CD4-positive, alpha-beta T cell treated with Interleukin-6 at 100 ng/mL for 8 hours (primary cell): Measurements from ENCODE around the gene KICS2.
"Not testable (repeated sequence)": the region's sequence is repeated elsewhere in the genome, so short reads cannot be mapped to it uniquely, and the experiment has no call there.

Source experiments
- DNase-seq: peaks from one replicate; pipeline ENCODE4 v3.0.0-alpha.2; 2020; ENCODE audit warnings: mixed read lengths, low spot score

Gene KICS2

DNA sequence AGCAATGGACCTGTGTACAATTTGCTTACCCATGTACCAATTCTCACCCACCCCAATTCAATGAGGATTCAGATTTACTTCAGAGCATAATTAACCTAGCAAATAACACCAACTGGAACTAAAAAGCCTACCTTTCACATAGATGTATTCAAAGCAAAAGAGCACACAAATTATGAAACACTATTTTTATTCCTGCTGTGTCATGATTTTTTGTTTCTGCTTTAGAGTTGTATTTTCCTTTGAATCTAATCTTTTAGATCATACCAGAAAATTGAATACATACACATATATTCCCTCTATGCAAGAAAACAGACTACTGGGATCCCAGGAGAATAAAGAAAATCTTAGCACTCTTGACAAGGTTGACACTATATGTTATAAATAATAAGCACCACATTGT is 5.9 kb downstream of the KICS2 start:
- DNase-seq, result no peak

DNA sequence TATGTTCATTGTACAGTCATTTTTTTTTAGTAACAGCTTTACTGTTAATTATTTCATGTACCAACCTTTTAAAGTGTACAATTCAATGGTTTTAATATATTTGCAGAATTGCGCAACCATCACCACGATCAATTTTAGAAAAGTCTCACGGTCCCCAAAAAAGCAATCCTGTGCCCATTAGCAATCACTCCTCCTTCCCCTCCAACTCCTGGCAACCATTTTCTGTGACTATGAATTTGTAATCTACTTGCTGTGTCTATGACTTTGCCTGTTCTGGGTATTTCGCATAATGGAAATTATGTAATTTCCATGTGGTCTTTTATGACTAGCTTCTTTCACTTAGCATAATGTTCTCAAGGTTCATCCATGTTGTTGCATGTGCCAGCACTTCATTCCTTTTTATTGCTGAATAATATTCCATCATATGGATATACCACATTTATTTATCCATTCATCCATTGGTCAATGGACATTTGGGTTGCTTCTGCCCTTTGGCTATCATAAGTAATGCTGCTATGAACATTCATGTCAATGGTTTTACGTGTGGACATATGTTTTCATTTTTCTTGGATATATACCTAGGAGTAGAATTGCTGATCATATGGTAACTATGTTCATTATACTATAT is 9.9 kb downstream of the KICS2 start:
- DNase-seq, result no peak

DNA sequence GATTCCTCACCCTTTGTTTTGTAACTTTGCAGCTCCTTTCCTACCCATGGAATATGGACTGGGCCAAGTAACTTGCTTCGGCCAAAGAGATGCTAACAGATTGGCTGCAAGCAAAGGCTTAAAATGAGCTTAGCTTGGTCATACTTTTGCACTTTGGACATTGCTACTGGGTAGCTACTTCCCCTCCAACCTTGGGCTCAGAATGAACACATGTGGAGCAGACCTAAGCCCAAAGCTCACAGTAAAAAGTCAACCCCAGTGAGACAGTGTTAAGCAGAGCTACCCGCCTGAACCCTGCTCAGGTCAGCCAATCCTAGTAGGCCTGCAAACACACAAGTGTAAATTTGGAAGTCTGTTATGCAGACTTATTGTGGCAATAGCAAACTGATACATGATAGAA is 14.6 kb downstream of the KICS2 start:
- DNase-seq, result no peak

DNA sequence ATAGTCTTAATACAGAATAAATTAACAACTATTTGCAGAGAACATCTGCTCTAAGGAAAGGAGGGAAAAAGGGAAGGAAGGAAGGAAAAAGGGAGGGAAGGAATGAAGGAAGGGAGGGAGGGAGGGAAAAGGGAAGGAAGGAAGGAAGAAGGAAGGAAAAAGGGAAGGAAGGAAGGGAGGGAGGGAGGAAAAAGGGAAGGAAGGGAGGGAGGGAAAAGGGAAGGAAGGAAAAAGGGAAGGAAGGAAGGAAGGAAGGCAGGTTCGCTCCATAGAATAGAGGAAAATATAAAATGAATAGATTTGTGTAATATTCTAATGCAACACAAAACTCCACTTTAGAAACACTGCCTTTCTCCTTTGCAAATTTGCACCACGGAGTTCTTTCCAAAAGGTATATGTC is 16.6 kb downstream of the KICS2 start:
- no peak for DNase-seq

DNA sequence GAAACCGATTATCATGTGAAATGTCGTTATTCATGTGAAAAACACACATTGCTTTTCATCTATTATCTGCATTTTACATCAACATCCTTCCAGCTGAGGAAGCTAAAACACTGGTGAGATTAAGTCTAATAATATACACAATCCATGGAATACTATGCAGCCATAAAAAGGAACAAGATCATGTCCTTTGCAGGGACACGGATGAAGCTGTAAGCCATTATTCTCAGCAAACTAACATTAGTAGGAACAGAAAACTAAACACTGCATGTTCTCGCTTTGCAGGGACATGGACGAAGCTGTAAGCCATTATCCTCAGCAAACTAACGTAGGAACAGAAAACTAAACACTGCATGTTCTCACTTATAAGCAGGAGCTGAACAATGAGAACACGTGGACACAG is 18.3 kb downstream of the KICS2 start:
- no peak for DNase-seq

- DNase-seq, result no peak
Observed at GRCh38 chr12:64203036-64203435, 19.1 kb downstream of the KICS2 start.

DNA sequence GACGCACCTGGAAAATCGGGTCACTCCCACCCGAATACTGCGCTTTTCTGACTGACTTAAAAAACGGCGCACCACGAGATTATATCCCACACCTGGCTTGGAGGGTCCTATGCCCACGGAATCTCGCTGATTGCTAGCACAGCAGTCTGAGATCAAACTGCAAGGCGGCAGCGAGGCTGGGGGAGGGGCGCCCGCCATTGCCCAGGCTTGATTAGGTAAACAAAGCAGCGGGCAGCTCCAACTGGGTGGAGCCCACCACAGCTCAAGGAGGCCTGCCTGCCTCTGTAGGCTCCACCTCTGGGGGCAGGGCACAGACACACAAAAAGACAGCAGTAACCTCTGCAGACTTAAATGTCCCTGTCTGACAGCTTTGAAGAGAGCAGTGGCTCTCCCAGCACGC is 26.3 kb downstream of the KICS2 start:
- DNase-seq, result not testable (repeated sequence)

GRCh38 chr12:64194333-64195149 is 27.6 kb downstream of the KICS2 start:
- no peak for DNase-seq

DNA sequence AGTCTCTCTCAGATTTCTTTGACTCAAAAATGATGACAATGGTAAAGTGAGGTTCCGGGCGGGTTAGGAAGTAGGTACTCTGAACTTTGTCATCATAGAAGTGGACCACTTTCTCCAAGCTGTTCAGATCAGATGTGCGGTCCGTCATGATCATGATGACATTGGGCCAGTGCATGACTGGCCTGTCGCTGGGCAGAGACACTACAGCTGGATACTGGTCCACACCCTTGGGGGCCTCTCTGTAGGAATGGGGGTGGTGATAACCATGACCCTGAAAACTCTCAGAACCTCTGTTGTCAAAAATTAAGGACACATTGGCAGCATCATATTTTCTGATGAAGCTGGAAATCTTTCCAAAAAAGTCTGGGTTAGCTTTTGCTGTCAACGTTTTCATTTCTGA is 28.2 kb downstream of the KICS2 start:
- no peak for DNase-seq

DNA sequence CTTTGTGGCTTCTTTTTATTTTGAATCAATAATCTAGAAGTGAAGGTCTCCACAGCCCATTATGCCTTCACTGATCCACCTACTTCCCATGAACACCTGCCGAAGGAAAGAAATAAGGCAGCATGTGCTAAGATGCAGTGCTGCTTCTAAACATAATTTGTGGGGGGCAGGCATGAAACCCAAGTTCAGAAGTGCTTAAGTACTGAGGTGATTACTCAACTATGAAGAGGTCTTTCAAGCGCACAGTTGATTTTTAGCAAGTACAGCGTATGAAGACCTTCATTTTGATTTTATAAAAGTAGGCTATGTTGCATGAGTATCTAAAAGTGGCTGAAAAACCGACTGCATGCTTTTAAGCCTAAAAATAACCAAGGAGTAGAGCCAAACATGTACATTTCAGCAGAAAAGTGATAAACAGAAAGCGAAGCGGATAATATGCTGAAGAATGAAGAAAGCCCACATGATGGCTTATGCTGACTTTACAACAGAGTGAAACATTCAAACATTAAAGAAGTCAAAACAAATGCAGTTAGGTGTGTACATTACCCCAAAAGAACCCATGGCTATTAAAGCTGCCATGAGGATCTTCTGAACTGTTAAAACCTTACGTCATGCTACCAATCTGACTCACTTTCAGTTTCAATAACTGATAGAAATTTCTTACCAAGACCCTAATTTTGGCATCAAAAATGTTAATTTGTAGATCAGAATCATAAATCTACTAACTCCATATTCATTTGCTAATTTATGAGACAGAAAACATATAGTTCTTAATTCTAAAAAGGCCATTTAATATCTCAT is 29.3 kb downstream of the KICS2 start:
- no peak for DNase-seq

DNA sequence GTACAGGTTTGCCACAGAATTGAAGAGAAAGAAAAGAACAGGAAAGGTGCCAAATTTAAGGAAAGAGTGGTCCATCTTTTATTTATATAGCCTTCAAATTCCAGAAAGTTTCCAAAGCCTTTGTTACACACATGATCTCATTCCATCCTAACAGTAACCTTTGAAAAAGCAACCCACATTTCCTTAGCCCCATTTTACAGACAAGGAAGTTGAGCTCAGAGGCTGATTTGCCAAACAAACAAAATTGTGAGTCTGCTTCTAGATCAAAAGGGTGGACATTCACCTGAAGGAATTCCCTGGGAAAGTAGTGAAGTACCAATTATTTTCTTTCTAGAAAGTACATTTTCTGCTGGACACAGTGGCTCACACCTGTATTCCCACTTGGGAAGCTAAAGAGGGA is 32.0 kb downstream of the KICS2 start:
- no peak for DNase-seq

GRCh38 chr12:64189530-64189929 is 32.6 kb downstream of the KICS2 start:
- DNase-seq, result no peak

- no peak for DNase-seq
Observed at GRCh38 chr12:64187794-64188193, 34.3 kb downstream of the KICS2 start.

- DNase-seq, result no peak
Observed at GRCh38 chr12:64187370-64187769, 34.7 kb downstream of the KICS2 start.

DNA sequence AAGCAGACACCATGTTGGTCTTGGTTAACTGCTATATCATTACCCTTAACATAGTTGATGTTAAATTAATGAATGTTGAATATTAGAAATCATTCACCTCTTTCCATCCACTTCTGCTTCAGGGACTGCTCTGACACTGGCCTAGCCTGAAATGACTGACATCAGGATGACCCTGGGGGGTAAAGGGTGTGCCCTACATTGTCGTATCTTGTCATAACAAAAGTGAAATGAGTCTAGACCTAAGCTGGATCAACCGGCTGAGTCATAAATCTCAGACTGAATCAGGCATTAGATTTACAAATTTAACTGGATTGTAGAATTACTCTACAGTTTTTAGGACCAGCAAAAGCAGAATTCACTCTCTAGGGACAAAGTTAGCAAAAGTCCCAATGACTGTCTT is 35.3 kb downstream of the KICS2 start:
- DNase-seq, result no peak

DNA sequence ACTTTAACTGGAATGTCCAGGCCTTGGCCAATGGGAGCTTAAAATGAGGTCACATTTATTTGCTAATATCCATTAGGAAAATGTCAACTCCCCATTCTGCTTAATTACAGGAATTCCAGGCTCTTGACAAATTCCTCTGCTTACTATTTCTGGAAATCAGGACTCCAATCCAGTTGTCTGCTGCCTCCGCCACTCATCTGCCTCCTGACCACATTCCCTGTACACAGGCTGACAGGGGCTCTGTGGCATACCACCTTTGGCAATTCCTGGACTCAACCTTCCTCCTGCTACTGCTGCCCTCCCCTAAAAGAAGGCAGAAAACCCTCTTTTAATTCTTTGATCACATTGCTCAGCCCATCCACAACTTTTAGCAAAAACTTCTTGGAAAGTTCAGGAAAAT is 37.9 kb downstream of the KICS2 start:
- no peak for DNase-seq

GRCh38 chr12:64181430-64182291 is 40.4 kb downstream of the KICS2 start:
- DNase-seq, result no peak

DNA sequence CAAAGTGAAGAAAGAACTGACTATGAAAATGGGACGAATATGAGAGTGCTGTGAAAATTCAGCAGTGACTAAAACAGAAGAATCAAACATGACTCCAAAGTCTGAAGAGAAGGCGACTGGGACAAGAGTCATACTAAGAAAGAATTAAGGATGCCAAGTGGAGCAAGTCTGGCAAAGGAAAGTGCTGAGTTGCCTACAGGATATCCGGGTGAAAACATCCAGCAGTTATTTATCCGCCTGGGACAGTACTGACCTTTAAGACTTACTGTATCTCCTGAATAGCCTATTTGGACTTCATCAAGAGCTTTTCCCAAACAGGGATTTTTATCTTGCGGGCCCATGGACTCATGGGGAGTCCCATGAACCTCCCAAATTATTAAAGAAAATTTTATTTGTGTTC is 41.1 kb downstream of the KICS2 start:
- no peak for DNase-seq

DNA sequence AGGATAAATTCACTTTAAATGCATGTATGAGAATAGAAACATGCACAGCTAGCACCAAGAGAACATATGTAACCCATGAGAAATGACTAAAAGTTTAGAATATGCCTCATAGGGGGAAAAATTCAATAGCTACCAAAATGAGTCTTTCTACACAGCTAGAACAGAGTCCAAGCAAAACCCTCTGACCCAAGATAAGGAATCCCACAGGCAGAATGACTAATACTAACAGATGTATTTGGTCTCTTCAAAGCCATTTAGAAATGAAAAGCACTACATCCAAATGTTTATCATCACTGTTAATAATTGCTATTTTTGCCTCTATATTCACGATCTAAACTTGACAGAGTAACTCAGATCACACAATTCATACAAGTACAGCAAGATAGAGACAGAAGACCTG is 44.0 kb downstream of the KICS2 start:
- DNase-seq, result no peak

GRCh38 chr12:64177001-64177400 is 45.1 kb downstream of the KICS2 start:
- no peak for DNase-seq

GRCh38 chr12:64175254-64175945 is 46.7 kb downstream of the KICS2 start:
- DNase-seq, result no peak
